Medulla oblongata (tissue), 1 donor: ENCODE measurements around the gene CLTC.
"Not testable (repeated sequence)": the region's sequence is repeated elsewhere in the genome, so short reads cannot be mapped to it uniquely, and the experiment has no call there.

ENCODE experiments used
- DNase-seq: peaks from one replicate; pipeline ENCODE4 v3.0.0-alpha.2; 2015; ENCODE audit errors: extremely low spot score

Gene CLTC

DNA sequence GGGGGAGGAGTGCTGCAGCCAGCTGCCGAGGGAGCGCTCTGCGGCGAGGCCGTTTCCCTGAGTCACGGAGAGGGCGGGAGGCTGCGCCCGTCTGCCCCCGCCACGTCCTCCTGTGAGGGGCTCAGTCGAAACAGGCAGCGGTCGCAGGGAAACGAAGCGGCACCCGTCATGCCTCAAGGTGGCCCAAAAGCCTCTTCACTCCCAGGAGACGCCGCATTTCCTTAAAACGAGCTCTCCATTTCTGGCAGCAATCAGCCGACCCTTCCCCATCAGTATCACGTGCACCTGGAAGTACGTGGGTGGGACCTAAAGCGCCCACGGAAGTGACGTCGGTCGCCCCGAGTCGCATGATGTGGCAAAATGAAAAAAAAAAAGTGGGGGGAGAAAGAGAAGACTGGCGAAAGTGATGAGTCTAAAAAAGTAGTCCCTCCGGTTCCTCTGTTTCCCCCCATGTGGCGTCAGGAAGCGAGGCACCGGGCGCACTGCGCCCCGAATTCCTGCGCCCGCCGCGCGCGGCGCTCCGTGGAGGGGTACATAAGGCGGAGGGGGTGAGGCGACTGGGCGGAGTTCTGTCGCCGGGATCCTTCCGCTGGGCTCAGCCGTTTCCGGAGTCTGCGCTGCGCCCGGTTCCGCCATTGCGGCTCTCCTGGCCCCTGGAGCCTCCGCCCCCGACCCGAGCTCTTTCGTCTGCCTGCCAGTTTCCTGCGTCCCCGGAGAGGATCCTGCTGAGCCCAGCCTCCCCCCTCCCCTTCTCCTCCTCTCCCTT is at the start of gene CLTC:
Gene CLTC (plus strand): TSS at position 598 of the 766 bp plus-strand sequence. CDS start 237 bp downstream, outside the sequence.
- DNase-seq, result peak; percentile 98

DNA sequence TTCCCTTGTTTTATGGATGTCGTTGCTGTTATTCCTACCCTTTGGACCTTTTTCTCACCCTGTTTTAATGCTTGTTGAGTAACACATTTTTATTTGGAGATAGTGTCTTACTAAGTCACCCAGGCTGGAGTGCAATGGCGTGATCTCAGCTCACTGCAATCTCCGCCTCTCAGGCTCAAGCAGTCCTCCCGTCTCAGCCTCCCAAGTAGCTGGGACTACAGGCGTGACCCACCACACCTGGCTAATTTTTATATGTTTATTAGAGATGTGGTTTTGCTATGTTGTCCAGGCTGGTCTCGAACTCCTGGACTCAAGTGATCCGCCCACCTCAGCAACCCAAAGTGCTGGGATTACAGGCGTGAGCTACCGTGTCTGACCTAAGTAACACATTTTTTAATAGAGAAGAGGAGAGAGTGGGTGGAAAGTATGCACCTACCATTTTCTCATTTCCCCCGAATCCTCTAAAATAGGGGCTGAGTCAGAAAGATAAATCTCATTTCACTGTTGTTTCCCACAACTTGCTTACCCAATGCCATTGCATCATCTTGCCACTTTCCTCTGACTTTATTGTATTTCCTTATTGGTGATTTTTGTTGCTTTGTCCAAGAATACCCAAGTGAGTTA is 47.3 kb upstream of the CLTC start:
- DNase-seq, result no peak

DNA sequence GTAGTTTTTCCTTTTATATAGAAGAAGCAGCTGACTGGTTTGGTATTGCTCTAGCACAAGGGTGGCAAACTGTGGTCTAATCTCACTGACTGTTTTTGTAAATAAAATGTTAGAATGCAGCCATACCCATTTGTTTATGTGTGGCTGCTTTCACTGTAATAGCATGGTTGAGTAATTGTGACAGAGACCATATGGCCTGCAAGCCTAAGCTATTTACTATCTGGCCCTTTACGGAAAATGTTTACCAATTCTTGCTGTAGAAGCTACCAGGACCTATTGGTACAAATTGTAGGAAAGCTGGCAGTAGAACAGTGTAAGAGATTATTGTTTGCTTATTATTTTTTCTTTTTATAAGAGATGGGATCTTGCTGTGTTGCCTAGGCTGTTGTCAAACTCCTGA is 35.5 kb upstream of the CLTC start:
- DNase-seq, result not testable (repeated sequence)

DNA sequence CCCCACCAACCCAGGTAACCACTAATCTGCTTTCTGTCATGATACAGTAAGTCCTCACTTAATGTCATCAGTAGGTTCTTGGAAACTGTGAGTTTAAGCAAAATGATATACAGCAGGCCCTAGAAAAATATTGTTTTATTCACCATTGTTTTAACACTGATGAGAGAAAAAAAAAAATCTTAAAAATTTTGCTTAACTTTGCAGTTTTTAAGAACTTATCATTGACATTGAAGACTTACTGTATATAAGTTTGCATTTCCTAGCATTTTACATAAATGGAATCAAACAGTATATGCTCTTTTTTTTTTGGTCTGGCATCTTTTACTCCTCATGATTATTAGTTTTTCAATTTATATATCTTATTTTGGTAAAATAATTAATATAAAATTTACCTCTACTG is 19.5 kb upstream of the CLTC start:
- DNase-seq, result no peak

DNA sequence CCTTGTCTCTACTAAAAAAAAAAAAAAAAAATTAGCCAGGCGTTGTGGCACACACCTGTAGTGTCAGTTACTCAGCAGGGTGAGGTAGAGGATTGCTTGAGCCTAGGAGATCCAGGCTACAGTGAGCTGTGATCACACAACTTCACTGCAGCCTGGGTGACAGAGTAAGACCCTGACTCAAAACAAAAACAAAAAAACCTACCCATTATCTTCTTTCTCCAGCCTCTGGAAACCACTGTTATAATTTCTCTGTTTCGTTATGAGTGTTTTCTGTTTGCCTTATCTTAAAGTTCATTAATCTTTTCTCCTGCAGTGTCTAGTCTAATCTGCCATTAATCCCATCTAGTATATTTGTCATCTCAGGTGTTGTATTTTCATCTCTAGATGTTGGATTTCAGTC is 18.6 kb upstream of the CLTC start:
- DNase-seq, result no peak

DNA sequence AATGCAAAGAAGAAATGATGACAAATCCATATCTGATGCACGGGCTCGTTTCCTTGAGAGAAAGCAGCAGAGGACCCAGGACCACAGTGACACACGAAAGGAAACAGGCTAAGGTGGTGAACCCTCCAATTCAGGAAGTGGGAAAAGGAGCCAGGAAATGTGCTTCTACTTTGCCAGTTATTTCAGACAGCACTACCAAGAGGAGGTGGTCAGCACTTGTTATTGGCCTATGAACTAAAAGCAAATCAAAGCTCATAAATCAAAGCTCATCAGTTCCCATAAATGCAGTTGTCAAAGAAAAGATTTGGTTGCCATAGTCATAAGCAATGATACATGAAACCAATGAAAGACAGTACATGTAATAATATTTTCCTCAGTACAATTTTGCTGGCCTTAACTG is 12.6 kb upstream of the CLTC start:
- no peak for DNase-seq

DNA sequence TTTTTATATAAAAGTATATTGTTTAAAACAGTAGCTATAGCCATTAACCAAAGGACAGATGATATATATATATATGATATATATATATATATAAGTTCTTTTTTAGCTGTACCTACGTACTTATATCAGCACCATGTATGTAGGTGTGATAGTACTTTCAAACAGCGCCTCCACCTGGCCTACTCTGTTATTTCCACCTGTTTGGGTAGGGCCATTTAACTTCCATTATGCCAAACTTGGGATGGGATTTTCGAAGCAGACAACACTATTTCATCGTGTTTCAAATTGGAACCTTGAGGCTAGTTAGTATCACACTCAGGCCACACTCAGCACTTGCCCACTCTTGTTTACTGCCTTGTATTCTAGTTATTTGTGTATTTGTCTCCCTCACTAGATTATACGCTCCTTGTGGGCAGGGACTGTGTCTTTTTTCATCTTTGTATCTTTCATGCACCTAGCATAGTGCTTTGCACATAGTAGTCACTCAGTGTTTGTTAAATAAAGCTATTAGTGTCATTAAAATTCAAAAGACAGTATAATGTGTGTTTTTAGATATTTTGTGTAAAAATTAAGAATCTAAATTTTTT is 11.8 kb upstream of the CLTC start:
- DNase-seq, result no peak

DNA sequence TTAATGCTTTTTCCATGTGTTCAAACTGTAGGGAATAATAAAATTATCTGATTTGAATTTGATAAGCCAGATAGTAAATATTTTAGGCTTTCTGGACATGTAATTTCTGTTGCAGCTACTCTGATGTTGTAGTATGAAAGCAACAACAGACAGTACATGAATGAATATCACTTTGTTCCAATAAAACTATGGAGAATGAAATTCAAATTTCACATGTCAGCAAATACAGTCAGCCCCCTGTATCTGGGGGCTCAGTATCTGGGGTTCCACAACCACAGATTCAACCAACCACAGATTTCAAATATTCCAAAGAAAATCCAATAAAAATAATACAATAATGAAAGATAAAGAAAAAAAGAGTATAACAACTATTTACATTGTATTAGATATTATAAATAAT is 8.2 kb upstream of the CLTC start:
- DNase-seq, result no peak

DNA sequence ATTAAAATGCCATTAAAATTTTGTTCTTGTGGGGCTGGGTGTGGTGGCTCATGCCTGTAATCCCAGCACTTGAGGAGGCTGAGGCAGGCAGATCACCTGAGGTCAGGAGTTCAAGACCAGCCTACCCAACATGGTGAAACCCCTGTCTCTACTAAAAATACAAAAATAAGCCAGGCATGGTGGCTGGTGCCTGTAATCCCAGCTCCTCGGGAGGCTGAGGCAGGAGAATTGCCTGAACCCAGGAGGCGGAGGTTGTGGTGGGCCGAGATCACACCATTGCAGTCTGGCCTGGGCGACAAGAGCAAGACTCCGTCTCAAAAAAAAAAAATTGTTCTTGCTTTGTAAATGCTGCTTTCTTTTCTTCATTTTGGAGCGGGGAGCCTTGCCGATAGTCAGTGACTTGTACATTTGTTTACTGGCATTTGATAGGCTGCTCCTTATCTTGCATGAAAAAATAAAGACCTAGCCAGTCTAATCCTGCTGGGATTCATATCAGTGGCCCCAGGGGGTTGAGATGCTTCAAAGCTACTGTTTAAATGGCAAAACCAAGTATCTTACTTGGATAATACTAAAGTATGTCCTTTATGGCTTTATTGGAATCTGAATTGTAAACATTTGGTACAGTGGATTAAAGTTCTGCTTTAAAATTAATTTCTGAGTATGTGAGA is 3.3 kb upstream of the CLTC start:
- no peak for DNase-seq

DNA sequence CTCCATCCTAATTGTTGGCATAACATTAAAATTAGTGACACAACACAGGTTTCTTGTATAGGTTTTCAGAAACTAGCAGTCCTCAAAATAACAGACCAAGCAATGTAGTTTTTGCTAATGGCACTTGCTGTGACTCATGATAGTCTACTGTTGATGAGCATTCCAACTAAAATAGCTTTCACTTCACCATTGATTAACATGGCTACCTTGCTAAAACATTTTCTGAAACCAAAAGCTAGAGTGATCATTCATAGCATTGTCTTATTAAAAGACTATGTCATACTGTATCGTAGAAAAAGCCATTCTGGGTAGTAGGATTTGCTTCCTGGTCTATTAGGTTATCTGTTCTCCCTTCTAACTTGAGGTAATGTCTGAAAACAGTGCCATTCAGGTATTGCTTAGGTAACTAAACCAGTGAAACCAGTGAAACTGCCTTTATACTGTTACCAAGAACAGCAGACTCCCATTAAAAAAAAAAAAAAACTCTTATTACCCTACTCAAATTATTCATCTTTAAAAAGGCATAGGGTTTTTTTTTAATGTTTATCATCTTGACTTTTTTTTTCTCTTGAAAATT is 2.5 kb upstream of the CLTC start:
- no peak for DNase-seq

DNA sequence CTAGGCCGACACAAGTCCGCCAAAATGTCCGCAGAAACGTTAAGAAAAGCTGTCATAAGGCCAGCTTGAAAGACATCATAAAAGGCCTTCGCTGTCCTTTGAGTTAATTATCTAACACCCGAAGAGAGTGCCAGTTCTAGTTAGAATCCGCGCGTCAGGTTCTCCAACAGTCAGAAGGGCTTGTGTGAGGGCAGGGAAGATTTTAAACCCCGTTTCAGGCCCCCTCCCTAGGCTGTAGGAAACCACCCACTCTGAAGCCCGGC is 729 bp upstream of the CLTC start:
- no peak for DNase-seq

DNA sequence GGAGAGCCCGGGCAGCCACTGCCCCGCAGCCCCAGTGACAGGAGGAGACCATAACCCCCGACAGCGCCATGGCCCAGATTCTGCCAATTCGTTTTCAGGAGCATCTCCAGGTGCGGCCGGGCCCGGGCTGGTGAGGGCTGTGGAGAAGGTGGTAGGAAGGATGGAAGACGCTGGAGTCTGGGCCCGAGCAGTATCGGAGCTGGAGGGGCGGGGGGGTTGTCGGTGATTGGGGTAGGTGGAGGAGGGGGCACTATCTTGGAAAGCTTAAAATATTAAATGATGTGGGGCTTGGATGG is 317 bp downstream of the CLTC start:
- DNase-seq, result no peak

DNA sequence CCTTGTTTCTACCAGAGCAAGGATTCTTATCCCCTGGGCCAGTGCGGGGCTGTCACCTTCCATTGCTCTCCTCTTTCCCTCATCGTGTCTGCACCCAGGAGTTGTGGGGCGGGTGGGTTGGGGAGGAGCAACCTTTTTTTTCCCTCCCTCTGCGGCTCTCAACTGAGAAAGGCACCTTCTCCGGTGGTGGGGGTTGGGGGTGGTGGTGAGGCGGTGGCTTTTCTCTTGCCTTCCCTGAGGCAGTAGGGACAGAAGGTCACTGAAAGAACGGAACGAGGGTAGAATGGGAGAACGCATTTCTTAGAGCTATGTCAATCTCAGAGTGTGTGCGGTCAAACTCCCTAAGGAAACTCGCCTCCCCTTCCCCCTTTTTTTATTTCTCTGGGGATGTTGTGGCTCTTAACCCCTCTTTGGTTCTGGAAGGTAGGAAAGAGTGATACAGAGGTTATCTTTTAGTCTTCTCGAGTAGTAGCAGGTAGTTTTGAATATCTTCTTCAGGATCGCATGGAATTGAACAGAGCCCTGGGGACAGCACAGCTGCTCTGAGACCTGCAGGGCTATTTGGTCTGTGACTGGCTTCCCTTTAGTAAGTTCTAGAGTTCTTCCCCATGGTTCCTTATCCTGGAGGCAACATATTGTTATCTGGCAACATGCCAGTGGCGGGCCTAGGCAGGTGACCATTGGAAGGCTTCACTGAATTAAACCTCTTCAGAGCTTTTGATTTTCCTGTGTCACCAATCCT is 994 bp downstream of the CLTC start:
- DNase-seq, result peak; percentile 66

DNA sequence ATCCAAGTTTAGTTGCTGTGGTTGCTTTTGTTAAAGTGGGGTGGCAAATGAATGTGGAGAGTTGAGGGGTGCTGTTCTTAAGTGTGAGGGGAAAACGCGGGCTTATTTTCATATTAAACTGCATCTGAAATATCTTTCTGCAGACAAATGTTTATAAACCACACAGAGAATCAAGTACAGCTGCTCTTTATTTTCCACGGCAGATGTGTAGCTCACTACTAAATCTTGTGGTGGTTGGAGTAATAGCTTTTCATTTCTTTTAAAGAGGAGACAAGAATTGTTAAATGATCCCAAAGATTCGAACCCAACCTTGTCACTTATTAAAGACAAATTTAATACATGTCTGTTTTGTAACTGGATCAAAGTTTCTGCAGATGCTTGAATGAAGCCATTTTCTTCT is 2.1 kb downstream of the CLTC start:
- DNase-seq, result no peak

DNA sequence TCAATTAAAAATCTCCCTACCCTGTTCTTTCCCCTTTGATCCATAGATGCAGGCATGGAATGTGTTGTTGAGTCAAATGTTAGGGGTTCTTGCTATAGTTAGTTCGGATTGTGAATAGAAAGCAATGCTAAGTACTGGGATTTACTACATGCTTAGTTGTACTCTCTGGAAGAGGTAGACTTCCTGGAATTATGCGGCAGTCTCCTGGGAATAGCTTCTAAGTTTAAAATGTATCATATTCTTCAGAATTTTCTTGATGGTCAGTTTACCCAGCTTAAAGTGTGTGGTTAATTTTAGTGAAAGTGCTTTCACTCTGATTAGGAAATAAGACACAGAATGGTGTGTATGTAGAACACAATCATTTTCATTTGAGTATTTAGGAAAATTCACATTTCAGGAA is 3.5 kb downstream of the CLTC start:
- no peak for DNase-seq

DNA sequence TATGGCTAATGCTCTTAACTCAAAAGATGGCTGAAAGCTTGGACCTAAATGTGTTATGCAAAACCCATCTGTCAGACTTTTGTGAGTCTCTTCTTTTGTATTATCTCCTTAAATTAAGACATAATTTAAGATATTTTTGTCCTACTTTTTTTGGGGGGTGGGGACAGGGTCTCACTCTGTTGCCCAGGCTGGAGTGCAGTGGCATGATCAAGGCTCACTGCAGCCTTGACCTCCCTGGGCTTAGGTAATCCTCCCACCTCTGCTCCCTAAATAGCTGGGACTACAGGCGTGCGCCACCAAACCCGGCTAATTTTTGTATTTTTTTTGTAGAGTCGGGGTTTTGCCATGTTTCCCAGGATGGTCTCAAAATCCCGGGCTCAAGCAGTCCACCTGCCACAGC is 7.1 kb downstream of the CLTC start:
- DNase-seq, result no peak

DNA sequence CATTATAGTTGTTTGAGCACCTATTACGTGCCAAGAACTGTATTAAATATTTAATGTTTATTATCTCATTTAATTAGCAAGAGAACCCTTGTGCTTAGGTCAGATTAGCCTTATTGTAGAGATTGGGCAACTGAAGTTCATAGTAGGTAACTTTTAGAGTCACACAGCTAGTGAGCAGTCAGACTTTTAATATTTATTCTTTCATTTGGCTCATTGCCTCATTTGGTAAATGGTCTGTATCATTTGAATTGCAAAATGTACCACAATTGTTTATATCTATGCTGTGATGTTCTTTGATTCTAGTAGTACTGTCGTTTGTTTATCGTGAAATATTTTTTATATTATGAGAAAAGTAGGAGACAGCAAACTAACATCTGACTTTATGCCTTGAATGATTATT is 7.6 kb downstream of the CLTC start:
- no peak for DNase-seq

DNA sequence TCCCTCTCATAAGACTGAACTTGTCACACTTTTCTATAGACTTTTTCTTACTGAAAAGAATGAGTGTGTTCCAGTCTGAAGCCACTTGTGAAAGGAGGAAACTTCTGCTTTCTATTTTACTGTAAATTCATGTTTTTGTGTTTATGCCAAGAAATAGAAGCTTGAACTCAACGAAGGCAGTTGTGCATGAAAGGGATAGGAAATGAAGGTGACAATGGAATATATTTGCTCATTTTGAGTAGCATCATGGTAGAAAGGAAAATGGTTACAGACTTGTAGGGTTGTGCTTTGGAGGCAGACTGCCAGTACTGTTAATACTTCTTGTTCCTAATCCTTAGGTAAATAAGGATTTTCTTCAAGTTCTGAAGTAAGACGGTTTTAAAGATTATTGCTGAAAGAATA is 8.1 kb downstream of the CLTC start:
- DNase-seq, result peak; percentile 25

DNA sequence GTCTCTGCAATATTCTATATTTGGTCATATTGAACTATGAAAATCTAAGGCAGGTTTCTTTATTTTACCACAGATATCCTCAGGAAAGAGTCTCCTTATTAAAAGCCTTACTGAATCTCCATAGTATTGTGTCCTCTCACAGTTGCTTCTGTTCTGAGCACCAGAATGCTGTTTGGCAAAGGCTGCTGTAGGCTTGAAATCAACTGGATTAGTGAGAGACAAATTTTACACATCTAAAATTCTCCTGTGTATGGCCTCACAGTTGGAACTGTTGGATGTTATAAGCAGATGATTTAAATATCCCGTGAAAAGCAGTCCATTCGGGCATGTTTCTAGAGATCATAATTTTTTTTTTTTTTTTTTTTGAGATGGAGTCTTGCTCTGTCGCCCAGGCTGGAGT is 9.5 kb downstream of the CLTC start:
- DNase-seq, result no peak

DNA sequence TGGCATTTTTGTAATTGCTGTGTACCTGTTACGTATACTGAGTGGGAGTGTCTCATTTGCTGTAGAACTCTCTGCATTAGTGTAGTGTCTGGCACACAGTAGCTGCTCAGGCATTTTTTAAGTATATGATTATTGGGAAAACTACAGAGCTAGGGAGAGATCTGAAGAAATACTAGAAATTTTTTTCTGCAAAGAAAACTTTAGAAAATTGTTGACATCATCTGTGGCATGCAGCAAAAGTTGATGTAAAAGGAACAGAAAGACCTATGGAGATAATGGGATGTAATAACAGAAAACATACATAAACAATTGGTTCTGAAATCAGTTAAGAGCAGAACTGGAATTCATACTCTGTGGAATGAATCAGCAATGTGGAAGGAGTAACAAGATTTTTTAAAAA is 11.6 kb downstream of the CLTC start:
- no peak for DNase-seq

DNA sequence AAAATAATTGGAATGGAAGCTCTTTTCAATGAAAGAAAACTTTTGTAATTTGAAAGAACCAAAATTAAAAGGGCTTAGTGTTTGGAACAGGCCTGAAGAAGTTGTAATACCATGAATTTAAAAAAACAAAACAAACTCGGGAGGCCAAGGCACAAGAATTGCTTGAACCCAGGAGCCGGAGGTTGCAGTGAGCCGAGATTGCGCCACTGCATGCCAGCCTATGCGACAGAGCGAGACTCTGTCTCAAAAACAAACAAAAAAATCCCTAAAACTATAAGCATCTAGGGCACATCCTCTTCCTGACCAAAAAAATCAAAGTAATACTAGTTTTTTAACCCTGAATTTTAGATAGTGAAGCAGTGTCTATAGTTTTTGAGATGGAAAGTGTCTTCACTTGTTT is 12.7 kb downstream of the CLTC start:
- no peak for DNase-seq

DNA sequence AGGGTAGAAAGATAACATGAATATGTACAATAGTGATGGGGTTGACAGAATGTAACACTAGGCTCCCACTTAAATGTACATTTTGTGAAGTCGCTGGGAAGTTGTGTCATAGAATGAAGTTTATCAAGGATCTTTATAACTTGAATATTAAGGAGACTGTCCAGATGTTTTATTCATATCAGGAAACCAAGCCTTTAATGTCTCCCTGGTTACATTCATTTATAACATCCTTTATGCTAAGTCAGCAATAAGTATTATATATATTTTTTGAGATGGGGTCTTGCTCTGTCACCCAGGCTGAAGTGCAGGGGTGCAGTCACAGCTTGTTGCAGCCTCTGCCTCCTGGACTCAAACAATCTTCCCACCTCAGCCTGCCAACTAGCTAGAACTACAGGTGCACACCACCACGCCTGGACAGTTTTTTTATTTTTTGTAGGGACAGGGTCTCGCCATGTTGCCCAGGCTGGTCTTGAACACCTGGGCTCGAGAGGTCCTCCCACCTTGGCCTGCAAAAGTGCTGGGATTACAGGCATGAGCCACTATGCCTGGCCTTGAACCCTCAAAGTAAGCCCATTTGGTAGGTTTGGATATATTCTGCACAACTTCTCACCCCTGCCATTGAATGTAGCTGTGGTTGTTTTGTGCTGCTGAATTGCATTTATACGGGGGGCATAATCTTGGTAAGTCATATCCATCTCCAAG is 14.1 kb downstream of the CLTC start:
- DNase-seq, result no peak
